Measurements from ENCODE around the gene ADPRHL1. TPM values are rescaled to one million over a fixed set of nuclear protein-coding genes. Genes with fewer than 3 reads are reported as not detected.

ADPRHL1 gene
- total RNA-seq, 2 experiments from 2014 or later = 0.10 to 0.57 TPM

DNA sequence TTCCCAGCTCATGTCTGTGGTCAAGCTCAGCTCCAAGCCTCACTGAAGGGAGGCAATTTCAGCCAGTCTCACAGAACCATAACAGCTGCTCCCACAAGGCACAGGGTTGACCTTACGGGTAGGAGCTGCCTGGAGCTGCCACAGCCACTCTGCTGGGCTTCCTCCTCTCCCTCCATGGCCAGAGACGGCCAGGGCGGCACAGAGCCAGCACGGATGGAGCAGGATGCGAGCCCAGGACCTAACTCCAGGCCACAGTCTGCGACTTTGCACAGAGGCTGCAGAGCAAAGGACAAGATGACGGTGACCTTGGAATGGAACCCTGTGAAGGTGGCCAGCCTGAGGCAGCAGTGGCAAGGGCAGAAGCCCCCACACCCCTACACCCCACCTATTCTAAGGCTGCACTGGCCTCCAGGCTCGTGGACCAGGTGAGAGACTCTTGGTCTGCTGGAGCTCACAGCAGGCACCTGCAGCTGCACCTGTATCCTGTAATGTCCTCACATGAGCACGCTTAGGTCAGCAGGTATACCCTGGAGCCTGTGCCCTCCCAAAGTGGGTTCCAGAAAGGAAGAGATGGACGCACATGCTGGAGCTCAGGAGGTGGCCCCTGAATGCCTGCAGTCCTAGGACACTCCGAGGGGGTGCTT is 29.6 kb downstream of the ADPRHL1 start:
- Mint-ChIP-seq H3K4me1 (ENCODE audit: low read depth) (no peaks in the 10 kb centered on the region), H3K4me3 (no peak overlapping the region), H3K27ac (no peak overlapping the region), H3K36me3 (ENCODE audit: low read depth) (no peaks in the 10 kb centered on the region), H3K27me3 (ENCODE audit: low read depth) (no peaks in the 10 kb centered on the region), H3K9me3 (no peaks in the 10 kb centered on the region)
- intact Hi-C loops (cut with micrococcal nuclease) = no loop called here
- DNase-seq = no peak
- CTCF ChIA-PET = no interaction called here

DNA sequence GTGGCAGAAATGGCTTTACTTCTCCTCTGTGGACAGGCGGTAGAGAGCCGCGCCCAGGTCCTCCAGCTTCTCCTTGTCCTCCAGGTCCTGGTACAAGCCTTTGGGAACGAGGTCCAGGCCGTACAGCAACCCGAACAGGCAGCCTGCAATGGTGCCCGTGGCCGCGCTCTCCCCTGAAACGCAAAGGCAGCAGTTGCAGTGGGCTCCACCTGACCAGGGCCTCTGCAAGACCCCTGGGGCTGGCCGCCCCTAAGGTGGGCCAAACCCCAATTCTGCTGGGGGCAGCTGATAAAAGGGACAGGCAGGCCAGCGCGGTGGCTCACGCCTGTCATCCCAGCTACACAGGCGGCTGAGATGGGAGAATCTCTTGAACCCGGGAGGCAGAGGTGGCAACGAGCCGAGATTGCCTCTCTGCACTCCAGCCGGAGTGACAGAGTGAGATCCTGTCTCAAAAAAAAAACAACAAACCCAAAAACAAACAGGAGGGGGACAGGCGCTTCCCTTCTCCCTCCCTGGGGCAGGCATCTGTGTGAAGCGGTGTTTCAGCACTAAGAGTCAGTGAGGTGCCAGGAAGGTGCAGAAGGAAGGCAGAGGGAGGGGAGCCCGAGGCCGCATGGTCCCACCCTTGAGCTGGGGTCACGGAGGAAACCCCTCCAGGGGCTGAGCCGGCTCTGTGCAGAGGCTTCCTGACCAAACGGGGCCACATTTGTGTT is 30.3 kb downstream of the ADPRHL1 start:
- CTCF ChIA-PET = no interaction called here
- DNase-seq = no peak
- intact Hi-C loops (cut with micrococcal nuclease) = no loop called here
- Mint-ChIP-seq H3K36me3 (ENCODE audit: low read depth) (no peaks in the 10 kb centered on the region), H3K27me3 (ENCODE audit: low read depth) (no peaks in the 10 kb centered on the region), H3K4me1 (ENCODE audit: low read depth) (no peaks in the 10 kb centered on the region), H3K4me3 (no peak overlapping the region), H3K9me3 (no peaks in the 10 kb centered on the region), H3K27ac (no peak overlapping the region)

DNA sequence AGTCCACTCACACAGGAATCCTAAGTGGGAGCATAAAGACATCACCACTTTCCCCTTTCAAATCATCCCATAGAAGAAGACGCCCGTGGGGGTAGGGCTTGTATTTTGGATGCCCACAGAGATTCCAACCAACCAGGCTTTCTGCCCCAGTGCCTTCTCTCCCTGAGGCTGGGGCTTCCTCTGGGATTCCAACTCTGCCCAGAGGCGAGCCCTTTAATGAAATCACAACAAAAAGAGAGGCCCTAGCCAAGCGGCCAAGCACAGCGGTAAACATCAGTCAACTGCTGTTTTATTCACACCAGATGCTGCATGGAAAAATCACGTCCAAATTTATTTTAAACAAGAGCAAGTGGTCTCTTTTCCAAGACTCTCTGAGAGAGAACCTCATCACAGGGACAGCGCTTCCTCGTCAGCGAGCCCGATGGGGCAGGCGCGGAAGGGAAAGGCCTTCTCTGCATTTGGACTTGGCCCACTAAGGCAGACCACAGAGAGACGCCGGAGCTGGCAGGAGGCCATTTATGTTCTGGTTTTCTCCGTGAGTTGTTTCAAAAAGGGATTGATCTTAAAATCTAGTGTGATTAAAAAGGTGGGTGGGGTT is 31.5 kb downstream of the ADPRHL1 start:
- H3K4me3 Mint-ChIP-seq = no peak overlapping the region
- no peaks in the 10 kb centered on the region for H3K36me3 Mint-ChIP-seq (ENCODE audit: low read depth)
- no peaks in the 10 kb centered on the region for H3K4me1 Mint-ChIP-seq (ENCODE audit: low read depth)

DNA sequence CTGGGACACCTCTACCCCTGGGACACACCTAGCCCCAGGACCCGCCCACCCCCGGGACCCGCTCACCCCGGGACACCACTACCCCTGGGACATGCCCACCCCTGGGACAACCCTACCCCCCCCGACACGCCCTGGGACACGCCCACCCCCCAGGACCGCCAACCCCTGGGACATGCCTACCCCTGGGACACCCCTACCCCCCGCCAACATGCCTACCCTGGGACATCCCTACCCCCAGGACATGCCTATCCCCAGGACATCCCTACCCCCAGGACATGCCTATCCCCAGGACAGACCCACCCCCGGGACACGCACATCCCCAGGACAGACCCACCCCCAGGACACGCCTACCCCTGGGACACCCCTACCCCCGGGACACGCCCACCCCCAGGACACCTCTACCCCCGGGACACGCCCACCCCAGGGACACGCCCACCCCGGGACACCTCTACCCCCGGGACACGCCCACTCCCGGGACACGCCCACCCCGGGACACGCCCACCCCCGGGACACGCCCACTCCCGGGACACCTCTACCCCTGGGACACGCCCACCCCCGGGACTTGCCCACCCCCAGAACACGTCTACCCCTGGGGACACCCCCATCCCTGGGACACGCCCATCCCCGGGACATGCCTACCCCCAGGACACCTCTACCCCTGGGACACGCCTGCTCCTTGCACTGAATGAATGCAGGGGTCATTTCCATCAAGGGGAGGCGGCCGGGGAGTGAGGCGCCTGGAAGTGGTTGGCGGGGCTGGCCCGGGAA is 32.3 kb downstream of the ADPRHL1 start:
- CTCF ChIA-PET = no interaction called here
- intact Hi-C loops (cut with micrococcal nuclease) = no loop called here
- no peak overlapping the region for H3K4me3 Mint-ChIP-seq
- no peak overlapping the region for H3K27ac Mint-ChIP-seq
- H3K27me3 Mint-ChIP-seq (ENCODE audit: low read depth) = no peaks in the 10 kb centered on the region
- H3K9me3 Mint-ChIP-seq = no peaks in the 10 kb centered on the region
- H3K4me1 Mint-ChIP-seq (ENCODE audit: low read depth) = no peaks in the 10 kb centered on the region
- no peaks in the 10 kb centered on the region for H3K36me3 Mint-ChIP-seq (ENCODE audit: low read depth)
- no peak for DNase-seq

More for the DNA sequence above, 31.5 kb downstream of the ADPRHL1 start:
- Mint-ChIP-seq H3K27ac (no peak overlapping the region), H3K9me3 (no peaks in the 10 kb centered on the region), H3K27me3 (ENCODE audit: low read depth) (no peaks in the 10 kb centered on the region)
- intact Hi-C loops (cut with micrococcal nuclease) = no loop called here
- CTCF ChIA-PET = no interaction called here
- DNase-seq = no peak

DNA sequence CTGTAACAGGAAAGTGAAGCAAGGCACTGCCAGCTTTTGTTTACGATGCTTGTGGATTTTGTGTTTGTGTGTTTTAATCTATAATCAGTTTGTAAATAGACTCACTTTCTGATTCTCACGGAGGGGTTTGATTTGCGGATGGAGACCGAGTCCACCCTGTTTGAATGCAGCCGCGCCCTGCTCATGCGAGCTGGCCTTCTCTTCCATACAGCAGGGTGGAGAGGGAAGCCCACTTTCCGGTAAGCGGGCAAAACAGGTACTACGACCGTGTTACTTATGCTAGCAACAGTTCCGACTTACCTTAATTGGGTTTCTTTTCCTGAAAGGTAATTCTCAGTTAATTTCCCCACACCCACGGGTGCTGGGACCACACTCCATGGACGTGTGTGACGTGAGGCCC is 33.1 kb downstream of the ADPRHL1 start:
- no peak for DNase-seq
- Mint-ChIP-seq H3K36me3 (ENCODE audit: low read depth) (no peaks in the 10 kb centered on the region), H3K9me3 (no peaks in the 10 kb centered on the region), H3K27me3 (ENCODE audit: low read depth) (no peaks in the 10 kb centered on the region), H3K4me3 (no peak overlapping the region), H3K4me1 (ENCODE audit: low read depth) (no peaks in the 10 kb centered on the region), H3K27ac (no peak overlapping the region)
- CTCF ChIA-PET = no interaction called here
- intact Hi-C loops (cut with micrococcal nuclease) = no loop called here

DNA sequence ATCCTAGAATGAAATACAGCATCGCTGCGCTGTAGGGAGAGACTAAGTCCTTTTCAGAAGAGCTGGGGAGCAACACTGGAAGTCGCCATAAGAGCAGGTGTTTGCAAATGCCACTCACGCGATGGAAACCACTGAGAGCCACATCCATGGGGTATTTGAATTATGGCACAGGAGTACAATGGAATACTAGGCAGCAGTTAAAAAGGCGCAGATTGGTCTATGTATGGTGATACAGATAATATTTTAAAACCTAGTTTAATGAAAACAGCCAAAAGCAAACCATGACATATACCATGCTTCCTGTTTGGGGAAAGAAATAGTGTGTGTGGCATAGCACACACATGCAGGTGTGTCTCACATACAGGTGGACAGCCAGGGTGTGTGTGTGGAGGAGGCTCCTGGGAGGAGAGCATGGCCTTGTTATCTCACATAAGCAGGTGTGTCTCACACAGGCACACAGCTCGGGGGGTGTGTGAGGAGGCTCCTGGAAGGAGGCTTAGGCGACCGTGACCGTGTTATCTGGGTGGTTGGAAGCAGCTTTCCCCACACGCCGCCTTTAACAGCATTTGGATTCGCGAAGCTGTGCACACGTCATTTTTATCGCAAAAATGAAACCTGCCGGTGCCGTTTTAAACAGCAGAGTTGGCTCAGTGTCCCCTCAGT is 33.6 kb downstream of the ADPRHL1 start:
- intact Hi-C loops (cut with micrococcal nuclease) = no loop called here
- Mint-ChIP-seq H3K27ac (no peak overlapping the region), H3K4me1 (ENCODE audit: low read depth) (no peaks in the 10 kb centered on the region), H3K9me3 (no peaks in the 10 kb centered on the region), H3K27me3 (ENCODE audit: low read depth) (no peaks in the 10 kb centered on the region), H3K36me3 (ENCODE audit: low read depth) (no peaks in the 10 kb centered on the region), H3K4me3 (no peak overlapping the region)
- no peak for DNase-seq
- CTCF ChIA-PET = interaction anchor here (0.6 kb wide), 1 partner anchor 26 kb away, joined by 3 read pairs; no protein-coding TSS in a partner anchor

DNA sequence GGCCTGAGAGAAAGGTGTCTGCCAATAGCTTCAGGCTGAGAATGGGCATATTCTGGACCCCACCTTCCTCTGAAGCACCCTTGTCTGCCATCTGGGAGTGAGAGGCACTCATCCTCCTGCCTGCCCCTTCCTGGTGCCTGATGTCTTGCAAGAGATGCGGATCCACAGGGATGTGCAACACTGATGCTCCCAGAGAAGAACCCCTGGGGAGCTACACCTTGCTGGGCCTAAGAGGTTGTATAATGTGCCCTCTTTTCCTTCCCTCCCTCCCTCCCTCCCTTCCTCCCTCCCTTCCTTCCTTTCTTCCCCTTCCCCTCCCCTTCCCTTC is 34.6 kb downstream of the ADPRHL1 start:
- Mint-ChIP-seq H3K36me3 (ENCODE audit: low read depth) (no peaks in the 10 kb centered on the region), H3K4me3 (no peak overlapping the region), H3K27ac (no peak overlapping the region), H3K9me3 (no peaks in the 10 kb centered on the region), H3K27me3 (ENCODE audit: low read depth) (no peaks in the 10 kb centered on the region), H3K4me1 (ENCODE audit: low read depth) (no peaks in the 10 kb centered on the region)
- intact Hi-C loops (cut with micrococcal nuclease) = no loop called here
- CTCF ChIA-PET = no interaction called here
- no peak for DNase-seq

DNA sequence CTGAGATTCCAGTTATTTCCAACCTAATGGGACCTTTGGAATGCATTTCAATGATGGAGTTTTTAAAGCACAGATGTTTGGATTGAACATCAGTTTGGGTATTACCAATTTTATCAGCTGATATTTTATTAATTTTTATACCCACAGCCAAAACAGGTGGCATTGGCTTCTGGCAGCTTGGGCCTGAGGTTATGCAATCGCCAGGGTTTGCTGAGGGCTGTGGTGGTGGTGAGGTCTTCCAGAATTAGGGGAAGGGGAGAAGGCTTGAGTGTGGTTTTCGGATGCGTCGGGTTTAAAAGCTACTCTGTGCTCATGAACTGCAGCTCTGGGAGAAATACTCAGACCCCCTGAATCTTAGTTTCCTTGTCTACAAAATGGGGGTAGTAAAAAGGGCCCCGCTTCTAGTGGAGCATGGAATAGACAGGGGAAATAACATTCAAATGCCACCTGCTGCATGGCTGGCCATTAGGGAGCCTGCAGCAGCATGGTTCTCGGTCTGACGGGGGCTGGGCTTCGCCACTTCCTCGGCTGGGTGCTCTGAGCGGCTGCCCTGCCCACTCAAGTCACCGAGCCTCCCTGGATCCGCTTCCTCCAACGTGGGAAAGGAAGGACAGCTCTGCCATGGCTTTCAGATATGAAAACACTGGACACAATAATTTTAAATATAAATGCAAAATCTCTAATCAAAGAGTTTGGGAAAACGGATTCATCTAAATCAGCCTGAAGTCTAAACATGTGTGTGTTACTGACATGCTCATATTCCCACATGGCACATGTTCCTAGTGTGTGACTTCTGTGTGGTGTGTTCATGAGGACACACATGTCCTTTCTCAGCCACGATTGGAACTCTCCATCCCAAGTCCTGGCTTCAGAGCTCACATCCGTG is 35.2 kb downstream of the ADPRHL1 start:
- DNase-seq = no peak
- Mint-ChIP-seq H3K27me3 (ENCODE audit: low read depth) (no peaks in the 10 kb centered on the region), H3K9me3 (no peaks in the 10 kb centered on the region), H3K27ac (no peak overlapping the region), H3K4me1 (ENCODE audit: low read depth) (no peaks in the 10 kb centered on the region), H3K36me3 (ENCODE audit: low read depth) (no peaks in the 10 kb centered on the region), H3K4me3 (no peak overlapping the region)
- intact Hi-C loops (cut with micrococcal nuclease) = no loop called here
- CTCF ChIA-PET = no interaction called here

DNA sequence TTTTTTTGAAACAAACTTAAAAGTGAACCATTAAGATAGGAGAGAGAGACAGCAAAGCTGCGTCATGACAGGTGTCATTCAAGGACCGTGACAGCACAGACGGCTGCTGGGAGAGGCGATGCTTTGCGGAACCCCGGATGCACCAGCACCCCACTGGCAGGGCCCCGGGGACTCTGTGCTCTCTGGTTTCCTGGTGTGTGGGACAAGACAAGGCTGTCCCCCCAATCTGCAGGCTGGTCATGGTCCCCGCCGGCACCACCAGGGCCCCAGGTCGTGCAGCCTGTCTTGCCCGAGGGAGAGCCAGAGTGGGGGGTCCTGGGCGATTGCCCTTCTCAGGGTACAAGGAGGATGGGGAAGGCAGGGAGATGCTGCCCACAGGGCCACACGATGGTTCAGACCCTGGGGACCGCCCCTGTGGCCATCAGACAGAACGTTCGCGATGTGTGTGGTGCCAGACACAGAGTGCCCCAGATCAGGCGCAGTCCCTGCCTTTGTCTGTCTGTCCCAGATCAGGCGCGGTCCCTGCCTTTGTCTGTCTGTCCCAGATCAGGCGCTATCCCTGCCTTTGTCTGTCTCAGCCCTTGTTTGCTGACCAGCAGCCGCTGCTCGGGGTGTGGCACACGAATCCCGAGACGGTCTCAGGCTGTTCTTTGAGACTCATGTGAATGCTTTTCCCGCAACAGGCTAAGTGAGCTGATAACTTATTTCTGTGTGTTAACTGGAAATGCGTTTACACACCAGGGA is 36.1 kb downstream of the ADPRHL1 start:
- no peak overlapping the region for H3K27ac Mint-ChIP-seq
- H3K4me3 Mint-ChIP-seq = no peak overlapping the region
- CTCF ChIA-PET = no interaction called here
- no peak for DNase-seq
- H3K36me3 Mint-ChIP-seq (ENCODE audit: low read depth) = no peaks in the 10 kb centered on the region
- no peaks in the 10 kb centered on the region for H3K9me3 Mint-ChIP-seq
- intact Hi-C loops (cut with micrococcal nuclease) = no loop called here
- no peaks in the 10 kb centered on the region for H3K27me3 Mint-ChIP-seq (ENCODE audit: low read depth)
- H3K4me1 Mint-ChIP-seq (ENCODE audit: low read depth) = no peaks in the 10 kb centered on the region

DNA sequence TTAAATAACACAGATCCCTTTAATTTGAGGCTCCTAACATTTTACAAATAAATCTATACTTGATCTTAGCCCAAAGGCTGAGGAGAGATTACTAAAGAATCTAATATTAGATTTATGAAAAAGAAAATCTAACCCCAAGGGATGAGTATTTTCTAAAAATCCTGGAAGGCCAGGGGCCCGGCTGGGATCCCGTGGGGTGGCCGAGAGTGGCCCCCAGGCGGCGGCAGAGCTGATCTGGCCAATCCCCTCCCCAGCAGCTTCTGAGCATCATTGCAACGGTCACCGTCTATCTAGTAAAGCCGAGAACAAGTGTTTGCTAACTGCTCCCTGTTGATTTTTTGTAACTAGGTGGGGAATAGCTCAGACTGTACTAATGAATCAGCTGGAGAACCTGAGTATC is 37.5 kb downstream of the ADPRHL1 start:
- CTCF ChIA-PET = no interaction called here
- Mint-ChIP-seq H3K36me3 (ENCODE audit: low read depth) (no peaks in the 10 kb centered on the region), H3K4me1 (ENCODE audit: low read depth) (no peaks in the 10 kb centered on the region), H3K27ac (no peak overlapping the region), H3K27me3 (ENCODE audit: low read depth) (no peaks in the 10 kb centered on the region), H3K9me3 (no peaks in the 10 kb centered on the region), H3K4me3 (no peak overlapping the region)
- no peak for DNase-seq
- intact Hi-C loops (cut with micrococcal nuclease) = no loop called here

DNA sequence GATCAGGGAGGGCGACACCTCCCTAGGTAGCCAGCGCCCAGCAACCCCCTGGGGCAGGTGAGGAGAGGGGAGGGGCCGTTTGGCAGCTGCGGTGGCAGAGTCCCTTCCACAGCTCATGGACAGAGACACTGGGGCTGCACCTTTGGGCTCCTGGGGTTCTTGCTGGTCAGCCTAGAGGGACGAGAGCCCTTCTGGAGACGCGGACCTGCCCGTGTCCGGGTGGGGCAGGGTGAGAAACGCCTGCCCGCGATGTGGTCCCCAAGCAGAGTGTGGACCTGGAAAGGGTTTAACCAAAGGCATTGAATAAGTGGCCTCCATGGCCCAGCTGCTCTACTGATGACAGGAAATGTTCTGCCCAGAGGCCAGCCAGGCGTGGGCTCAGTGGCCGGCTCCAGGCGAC is 38.3 kb downstream of the ADPRHL1 start:
- H3K27ac Mint-ChIP-seq = no peak overlapping the region
- H3K9me3 Mint-ChIP-seq = no peaks in the 10 kb centered on the region
- no peaks in the 10 kb centered on the region for H3K36me3 Mint-ChIP-seq (ENCODE audit: low read depth)
- no peak for DNase-seq
- intact Hi-C loops (cut with micrococcal nuclease) = no loop called here
- H3K4me3 Mint-ChIP-seq = no peak overlapping the region
- no peaks in the 10 kb centered on the region for H3K27me3 Mint-ChIP-seq (ENCODE audit: low read depth)
- H3K4me1 Mint-ChIP-seq (ENCODE audit: low read depth) = no peaks in the 10 kb centered on the region
- CTCF ChIA-PET = no interaction called here
